Activated T-cell treated with anti-CD3 and anti-CD28 coated beads, Interleukin-2, amount 50 U/mL, for 72 hours (primary cell): Measurements from ENCODE around the gene ENO4. TPM values are rescaled to one million over a fixed set of nuclear protein-coding genes. Genes with fewer than 3 reads are reported as not detected.

ENCODE experiments used
- ATAC-seq, 2 donors: fragments of 150-1000 bp; cut with Tn5 transposase; replicated peaks in 1 of 2; 2 replicates each; pipeline ENCODE4 v1.10.0; 2021; ENCODE audit warnings: moderate library complexity in 2 of 2, mild to moderate bottlenecking in 1 of 2
- DNase-seq, 2 donors: peaks; one replicate each; pipeline ENCODE4 v3.0.0; 2021 to 2022; ENCODE audit warnings: mixed read lengths in 1 of 2
- H3K27ac Mint-ChIP-seq: one replicate; pipeline ENCODE4 v1.8.0; 2022; ENCODE audit warnings: mild to moderate bottlenecking, moderate library complexity, mixed read lengths
- H3K27me3 Mint-ChIP-seq: one replicate; pipeline ENCODE4 v1.8.0; 2022; ENCODE audit warnings: low read depth, mixed read lengths
- H3K36me3 Mint-ChIP-seq, 2 donors: one replicate each; pipeline ENCODE4 v1.8.0; 2022; ENCODE audit warnings: mixed read lengths in 2 of 2, mild to moderate bottlenecking in 1 of 2; ENCODE audit not compliant: insufficient read depth in 2 of 2
- H3K4me1 Mint-ChIP-seq: one replicate; pipeline ENCODE4 v1.8.0; 2022; ENCODE audit warnings: low read depth, mixed read lengths
- H3K4me3 Mint-ChIP-seq, 2 donors: one replicate each; pipeline ENCODE4 v1.8.0; 2022; ENCODE audit warnings: mild to moderate bottlenecking in 2 of 2, mixed read lengths in 2 of 2, moderate library complexity in 2 of 2
- H3K9me3 Mint-ChIP-seq, 2 donors: one replicate each; pipeline ENCODE4 v1.8.0; 2022; ENCODE audit warnings: mixed read lengths in 2 of 2
- total RNA-seq, 2 donors: library from RNA; stranded (reverse); gene quantifications; one replicate each; pipeline ENCODE4 v1.2.3, GENCODE V29; 2022

The ENO4 gene
- total RNA-seq, 2 donors from 2014 or later: not detected

DNA sequence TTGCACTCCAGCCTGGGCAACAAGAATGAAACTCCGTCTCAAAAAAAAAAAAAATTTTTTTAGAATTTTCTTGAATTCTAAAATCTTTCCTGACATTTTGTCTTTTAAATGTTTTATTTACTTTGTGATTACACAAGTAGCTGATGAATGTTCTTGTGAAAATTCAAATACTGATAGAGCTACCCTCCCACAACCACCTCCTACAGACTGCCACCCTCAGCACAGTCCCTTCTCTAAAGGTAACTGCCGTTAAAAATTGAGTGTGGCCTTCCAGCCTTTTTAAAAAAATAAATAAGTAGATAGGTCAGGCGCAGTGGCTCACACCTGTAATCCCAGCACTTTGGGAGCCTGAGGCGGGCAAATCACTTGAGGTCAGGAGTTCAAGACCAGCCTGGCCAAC is 15.1 kb downstream of the ENO4 start:
- Mint-ChIP-seq H3K36me3 (no peaks in the 10 kb centered on the region), H3K4me1 (no peaks in the 10 kb centered on the region)
- no peak for ATAC-seq

DNA sequence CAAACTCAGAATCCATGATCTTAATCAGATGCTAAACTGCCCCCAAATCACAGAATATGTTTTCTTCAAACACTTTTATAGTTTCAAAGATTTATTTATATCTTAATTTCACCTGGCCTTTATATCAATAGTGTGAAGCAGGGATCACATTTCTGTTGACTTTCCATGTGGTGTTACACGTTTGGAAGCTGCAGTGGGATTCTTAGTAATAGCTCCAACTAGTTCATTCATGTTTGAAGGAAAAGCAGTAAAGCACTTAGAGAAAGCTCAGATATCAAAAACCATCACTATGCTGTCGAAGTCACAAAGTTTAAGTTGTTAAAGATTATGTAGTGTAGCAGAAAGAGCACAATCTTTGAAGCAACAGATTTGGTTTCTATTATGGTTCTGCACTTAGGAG is 16.8 kb downstream of the ENO4 start:
- Mint-ChIP-seq H3K36me3 (no peaks in the 10 kb centered on the region), H3K4me3 (no peak overlapping the region), H3K9me3 (no peaks in the 10 kb centered on the region), H3K4me1 (no peaks in the 10 kb centered on the region), H3K27me3 (no peaks in the 10 kb centered on the region), H3K27ac (no peak overlapping the region)
- no peak for DNase-seq
- ATAC-seq: no peak

More for the DNA sequence above, 15.1 kb downstream of the ENO4 start:
- Mint-ChIP-seq H3K27ac (no peak overlapping the region), H3K9me3 (peaks cover 0 to 2% of the 10 kb centered on the region in 2 donors), H3K4me3 (no peak overlapping the region), H3K27me3 (peaks cover 8% of the 10 kb centered on the region)
- no peak for DNase-seq

DNA sequence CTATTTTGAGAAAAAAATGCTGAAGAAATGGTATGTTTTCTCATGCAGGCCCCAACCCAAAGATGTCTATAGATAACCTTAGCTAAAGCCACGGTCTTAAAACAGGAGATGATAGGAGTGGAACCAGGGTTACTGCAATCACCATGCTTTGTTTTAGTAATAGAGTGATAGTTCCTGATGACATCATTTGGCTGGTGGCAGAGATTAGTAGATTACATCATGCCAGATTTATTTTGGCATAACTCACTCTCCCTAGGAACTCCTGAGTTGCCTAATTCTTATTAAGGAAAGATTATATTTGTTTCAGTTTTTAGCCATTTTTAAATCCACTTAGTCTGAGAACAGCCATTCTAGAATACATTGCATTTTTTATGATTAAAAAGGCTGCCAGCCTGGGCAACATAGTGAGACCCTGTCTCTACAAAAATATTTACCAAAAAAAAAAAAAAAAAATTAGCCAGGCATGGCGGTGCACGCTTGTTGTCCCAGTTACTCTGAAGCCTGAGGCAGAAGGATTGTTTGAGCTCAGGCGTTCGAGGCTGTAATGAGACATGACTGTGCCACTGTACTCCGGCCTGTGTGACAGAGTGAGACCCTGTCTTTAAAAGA is 17.8 kb downstream of the ENO4 start:
- no peak overlapping the region for H3K4me3 Mint-ChIP-seq
- no peaks in the 10 kb centered on the region for H3K9me3 Mint-ChIP-seq
- DNase-seq (no peak), ATAC-seq (no peak)
- H3K27ac Mint-ChIP-seq: no peak overlapping the region
- H3K27me3 Mint-ChIP-seq: no peaks in the 10 kb centered on the region
- H3K4me1 Mint-ChIP-seq: no peaks in the 10 kb centered on the region
- no peaks in the 10 kb centered on the region for H3K36me3 Mint-ChIP-seq

DNA sequence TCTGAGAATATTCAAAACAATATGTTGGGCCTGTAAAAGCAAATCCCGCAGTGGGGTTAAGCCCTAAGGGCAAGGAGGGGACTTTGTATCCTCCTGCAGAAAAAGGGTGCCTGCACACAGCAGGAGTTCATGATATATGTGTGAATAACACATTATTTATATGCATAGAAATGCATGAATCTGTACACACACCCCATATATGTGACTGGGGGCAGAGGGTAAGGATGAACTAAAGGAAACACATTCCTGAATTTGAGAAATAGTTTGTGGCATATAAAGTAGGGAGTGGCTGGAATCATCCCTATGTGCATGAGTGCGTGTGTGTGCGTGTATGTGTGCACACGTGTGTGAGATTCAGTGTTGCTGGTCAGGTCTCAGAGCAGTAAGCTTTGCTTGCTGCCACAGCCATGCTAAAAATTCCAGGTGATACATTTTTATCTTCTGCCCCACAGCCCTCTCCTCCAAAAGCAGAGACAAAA is 18.9 kb downstream of the ENO4 start:
- ATAC-seq (no peak), DNase-seq (no peak)
- Mint-ChIP-seq H3K9me3 (peaks cover 2% of the 10 kb centered on the region in 2 donors), H3K27ac (no peak overlapping the region), H3K4me3 (no peak overlapping the region), H3K27me3 (peaks cover 6% of the 10 kb centered on the region), H3K36me3 (peaks cover 0 to 2% of the 10 kb centered on the region in 2 donors), H3K4me1 (peaks cover 5% of the 10 kb centered on the region)

DNA sequence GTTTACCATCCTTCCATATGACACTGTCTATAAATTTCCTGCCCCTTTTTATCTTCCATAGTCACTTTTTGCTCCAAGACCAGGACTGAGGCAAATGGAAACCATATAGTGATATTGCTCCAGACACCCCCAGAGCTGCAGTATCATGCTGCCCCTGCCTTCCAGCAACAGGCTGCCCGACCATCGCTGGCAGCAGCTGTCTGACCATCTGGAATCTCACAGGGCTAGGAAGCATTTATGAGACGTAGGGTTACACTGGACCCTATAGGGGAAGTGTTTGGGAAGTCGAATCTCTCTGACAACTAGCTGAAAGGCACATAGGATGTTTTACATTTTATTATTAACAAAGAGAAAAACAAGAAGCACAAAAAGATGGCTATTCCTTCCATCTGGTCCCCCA is 19.4 kb downstream of the ENO4 start:
- no peak for DNase-seq
- Mint-ChIP-seq H3K9me3 (peaks cover 2% of the 10 kb centered on the region in 2 donors), H3K27me3 (peaks cover 6% of the 10 kb centered on the region), H3K4me1 (peaks cover 5% of the 10 kb centered on the region), H3K36me3 (peaks cover 0 to 2% of the 10 kb centered on the region in 2 donors), H3K27ac (no peak overlapping the region), H3K4me3 (no peak overlapping the region)
- no peak for ATAC-seq

DNA sequence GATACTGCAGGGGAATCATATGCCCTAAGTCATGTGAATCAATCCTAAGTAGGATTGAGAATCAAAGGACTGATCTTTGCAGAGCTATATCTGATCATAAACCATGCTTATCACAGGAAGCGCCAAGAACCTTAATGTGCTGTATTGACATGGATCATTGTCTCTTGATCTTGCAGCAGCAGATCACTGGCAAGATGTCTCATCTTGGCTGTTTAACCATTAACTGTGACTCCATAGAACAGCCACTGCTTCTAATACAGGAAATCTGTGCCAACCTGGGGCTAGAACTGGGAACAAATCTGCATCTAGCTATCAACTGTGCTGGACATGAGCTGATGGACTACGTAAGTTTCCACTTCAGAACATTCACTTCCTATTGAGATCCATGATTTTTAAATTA is 21.6 kb downstream of the ENO4 start:
- Mint-ChIP-seq H3K9me3 (peaks cover 2% of the 10 kb centered on the region in 2 donors), H3K4me3 (no peak overlapping the region), H3K4me1 (peaks cover 5% of the 10 kb centered on the region), H3K27ac (no peak overlapping the region), H3K27me3 (peaks cover 9% of the 10 kb centered on the region), H3K36me3 (peaks cover 0 to 2% of the 10 kb centered on the region in 2 donors)
- DNase-seq (no peak), ATAC-seq (no peak)

DNA sequence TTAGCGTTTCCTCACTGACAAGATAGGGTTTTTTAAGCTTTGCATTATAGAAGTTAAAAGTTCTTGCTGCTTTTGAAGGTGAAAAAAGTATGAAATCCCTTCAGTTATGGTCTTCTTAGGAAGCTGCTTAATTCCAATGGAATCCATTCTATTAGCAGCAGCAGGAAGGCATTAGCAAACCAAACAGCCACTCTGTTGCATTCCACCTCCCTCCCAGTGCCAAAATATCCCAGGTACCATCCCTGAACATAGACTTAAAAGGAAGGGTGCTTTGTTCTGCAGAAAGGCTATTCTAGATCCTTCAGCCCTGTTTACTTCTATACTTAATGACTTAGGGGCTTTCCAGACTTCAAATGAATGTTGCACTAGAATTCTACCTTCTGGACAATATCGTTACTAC is 23.8 kb downstream of the ENO4 start:
- peaks cover 2% of the 10 kb centered on the region in 2 donors for H3K9me3 Mint-ChIP-seq
- no peak overlapping the region for H3K4me3 Mint-ChIP-seq
- DNase-seq (no peak), ATAC-seq (no peak)
- peaks cover 0 to 2% of the 10 kb centered on the region in 2 donors for H3K36me3 Mint-ChIP-seq
- H3K27ac Mint-ChIP-seq: no peak overlapping the region
- peaks cover 5% of the 10 kb centered on the region for H3K4me1 Mint-ChIP-seq
- H3K27me3 Mint-ChIP-seq: peaks cover 11% of the 10 kb centered on the region

DNA sequence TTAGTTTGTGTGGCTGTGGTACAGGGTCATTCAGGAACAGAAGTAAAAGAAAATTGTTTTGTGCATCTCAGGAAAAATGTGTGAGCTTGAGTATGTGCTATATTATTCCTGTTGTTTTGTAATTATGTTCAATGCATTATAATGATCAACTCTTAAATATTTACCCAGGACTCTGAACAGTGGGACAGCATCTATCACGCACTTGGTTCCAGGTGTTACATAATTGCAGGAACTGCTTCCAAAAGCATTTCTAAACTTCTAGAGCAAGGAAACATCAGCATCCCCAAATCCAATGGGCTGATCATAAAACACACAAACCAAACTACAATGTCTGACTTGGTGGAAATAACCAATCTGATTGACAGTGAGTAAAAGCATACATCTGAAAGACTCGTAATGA is 26.6 kb downstream of the ENO4 start:
- H3K27me3 Mint-ChIP-seq: peaks cover 13% of the 10 kb centered on the region

DNA sequence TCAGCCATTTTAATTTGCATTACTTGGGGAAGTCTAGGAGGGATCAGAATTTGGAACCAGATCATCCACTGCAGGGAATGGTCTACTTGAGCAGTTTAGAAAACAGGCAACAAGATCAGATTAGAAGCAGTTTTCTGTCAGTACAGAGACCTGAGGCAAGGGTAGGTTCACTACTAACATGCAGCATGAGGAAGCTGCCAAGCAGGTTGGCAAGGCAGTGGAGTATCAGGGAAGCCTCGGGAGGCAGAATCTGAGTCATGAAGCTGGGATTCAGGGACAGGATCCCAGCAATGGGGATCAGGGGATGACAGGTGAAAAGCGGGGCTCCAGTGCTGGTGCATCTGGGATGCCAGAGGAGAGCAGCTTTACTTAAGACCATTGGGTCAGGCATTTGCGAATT is 28.1 kb downstream of the ENO4 start:
- DNase-seq (no peak), ATAC-seq (no peak)
- Mint-ChIP-seq H3K27me3 (peaks cover 22% of the 10 kb centered on the region), H3K4me1 (peaks cover 2% of the 10 kb centered on the region), H3K9me3 (peaks cover 1 to 2% of the 10 kb centered on the region in 2 donors), H3K36me3 (peaks cover 0 to 1% of the 10 kb centered on the region in 2 donors), H3K4me3 (no peak overlapping the region), H3K27ac (no peak overlapping the region)

More for the DNA sequence above, 26.6 kb downstream of the ENO4 start:
- DNase-seq (no peak), ATAC-seq (no peak)
- Mint-ChIP-seq H3K27ac (no peak overlapping the region), H3K4me1 (peaks cover 5% of the 10 kb centered on the region), H3K36me3 (peaks cover 0 to 2% of the 10 kb centered on the region in 2 donors), H3K9me3 (peaks cover 2% of the 10 kb centered on the region in 2 donors), H3K4me3 (no peak overlapping the region)

DNA sequence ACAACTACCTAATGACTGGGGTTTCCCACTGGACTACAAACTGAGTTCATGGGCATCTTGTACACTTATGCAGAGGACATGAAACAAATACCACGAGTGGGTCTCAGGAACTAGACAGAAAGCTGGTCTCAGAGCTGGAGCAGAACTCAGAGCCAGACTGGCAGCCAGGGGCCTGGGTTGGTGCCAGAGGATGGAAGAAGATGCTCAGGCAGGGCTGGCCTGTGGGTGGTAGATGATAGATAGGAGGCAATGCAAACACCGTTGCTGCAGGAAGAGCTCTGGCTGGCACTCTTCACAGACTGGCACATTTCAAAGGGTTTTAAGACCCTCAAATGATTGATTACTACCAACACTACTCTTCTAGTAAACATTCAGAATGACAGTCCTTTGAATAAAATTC is 28.8 kb downstream of the ENO4 start:
- H3K9me3 Mint-ChIP-seq: no peaks in the 10 kb centered on the region
- no peak for ATAC-seq
- H3K4me3 Mint-ChIP-seq: no peak overlapping the region
- H3K4me1 Mint-ChIP-seq: no peaks in the 10 kb centered on the region
- DNase-seq: no peak
- H3K27me3 Mint-ChIP-seq: peaks cover 19% of the 10 kb centered on the region
- no peaks in the 10 kb centered on the region for H3K36me3 Mint-ChIP-seq
- H3K27ac Mint-ChIP-seq: no peak overlapping the region

DNA sequence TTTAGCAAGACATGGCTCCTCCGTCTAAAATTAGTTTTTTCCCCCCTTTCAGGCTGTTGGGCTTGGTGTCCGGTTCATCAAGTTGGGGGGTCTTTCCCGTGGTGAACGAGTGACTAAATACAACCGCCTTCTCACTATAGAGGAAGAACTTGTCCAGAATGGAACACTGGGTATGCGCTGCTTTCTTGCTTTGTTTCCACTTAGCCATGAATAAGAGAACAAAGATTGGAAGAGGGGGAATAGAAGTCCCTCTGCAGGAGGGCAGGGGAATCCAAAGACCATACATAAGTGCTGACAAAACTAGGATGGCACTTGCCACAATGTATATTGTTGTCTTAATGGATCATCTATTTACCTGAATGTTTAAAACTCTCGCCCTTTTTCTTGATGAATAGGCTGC is 30.5 kb downstream of the ENO4 start:
- Mint-ChIP-seq H3K27me3 (peaks cover 19% of the 10 kb centered on the region), H3K4me1 (no peaks in the 10 kb centered on the region), H3K4me3 (no peak overlapping the region), H3K27ac (no peak overlapping the region), H3K36me3 (no peaks in the 10 kb centered on the region), H3K9me3 (no peaks in the 10 kb centered on the region)
- ATAC-seq (no peak), DNase-seq (no peak)

DNA sequence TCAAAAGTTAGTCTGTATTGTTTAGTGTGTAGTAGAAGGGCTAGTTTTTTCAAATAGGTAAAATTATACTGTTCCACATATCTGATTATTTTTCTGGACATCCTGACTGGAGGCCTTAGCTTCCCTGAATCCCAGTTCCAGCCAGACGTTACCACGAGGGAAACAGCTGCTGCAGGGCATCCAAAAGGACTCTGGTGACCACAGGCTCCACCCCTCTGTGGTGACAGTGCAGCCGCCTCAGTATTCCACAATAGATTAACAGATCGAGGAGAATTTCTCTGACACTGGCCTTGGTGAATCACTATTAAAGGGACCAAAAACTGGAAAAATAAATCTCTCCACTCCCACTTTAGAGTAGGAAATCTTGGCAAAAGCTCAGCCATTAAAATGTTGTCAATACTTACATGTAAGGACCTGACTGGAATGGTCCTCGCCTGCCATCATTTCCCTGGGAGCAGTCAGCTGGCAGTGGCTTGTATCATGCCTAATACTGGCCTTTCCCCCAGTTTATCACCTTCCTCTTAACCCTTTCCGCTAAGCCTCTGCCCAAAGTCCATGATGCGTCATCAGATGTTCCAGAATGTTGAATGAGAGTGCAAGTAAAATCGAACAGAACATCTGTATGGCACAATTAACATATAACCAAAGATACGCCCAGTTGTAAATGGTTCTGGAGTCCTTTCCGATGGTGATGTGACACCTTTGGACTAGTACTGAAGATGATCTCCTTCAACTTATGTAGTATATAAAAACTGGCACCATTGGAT is 31.6 kb downstream of the ENO4 start:
- no peaks in the 10 kb centered on the region for H3K36me3 Mint-ChIP-seq
- H3K27ac Mint-ChIP-seq: no peak overlapping the region
- no peaks in the 10 kb centered on the region for H3K4me1 Mint-ChIP-seq
- no peak for ATAC-seq
- no peaks in the 10 kb centered on the region for H3K9me3 Mint-ChIP-seq
- H3K4me3 Mint-ChIP-seq: no peak overlapping the region
- peaks cover 17% of the 10 kb centered on the region for H3K27me3 Mint-ChIP-seq
- no peak for DNase-seq

DNA sequence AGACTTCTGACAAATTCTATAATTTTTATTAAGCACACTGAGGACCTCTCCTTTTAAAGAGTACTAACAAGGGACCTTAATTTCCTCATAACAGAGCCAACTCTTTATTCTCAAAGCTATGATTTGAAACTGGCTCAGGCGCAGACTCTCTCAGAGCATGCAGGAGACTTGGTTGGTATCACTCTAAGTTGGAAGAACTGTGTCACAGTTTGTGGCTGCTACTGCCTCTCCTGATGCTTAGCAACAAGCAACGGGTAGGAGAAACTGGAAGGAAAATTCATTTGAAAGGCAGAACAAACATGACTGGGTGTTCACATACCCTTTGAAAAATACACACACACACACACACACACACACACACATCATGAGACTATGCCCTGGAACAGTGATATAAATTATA is 33.3 kb downstream of the ENO4 start:
- ATAC-seq (no peak), DNase-seq (no peak)
- no peaks in the 10 kb centered on the region for H3K4me1 Mint-ChIP-seq
- peaks cover 14% of the 10 kb centered on the region for H3K27me3 Mint-ChIP-seq
- no peaks in the 10 kb centered on the region for H3K9me3 Mint-ChIP-seq
- no peaks in the 10 kb centered on the region for H3K36me3 Mint-ChIP-seq
- no peak overlapping the region for H3K4me3 Mint-ChIP-seq
- no peak overlapping the region for H3K27ac Mint-ChIP-seq
